Muscle layer of duodenum (tissue), 2 donors: ENCODE data around the gene RABL6.

Experiments used
- H3K27ac ChIP-seq: one replicate; pipeline ENCODE4 v1.7.0; 2013; ENCODE audit warnings: mild to moderate bottlenecking, low read length
- H3K27me3 ChIP-seq: one replicate; pipeline ENCODE4 v1.7.0; 2013; ENCODE audit warnings: low read depth, mild to moderate bottlenecking, control low read depth, low read length
- H3K36me3 ChIP-seq, 2 donors: one replicate each; pipeline ENCODE4 v1.7.0; 2013; ENCODE audit warnings: low read length in 2 of 2, control low read depth in 1 of 2, mild to moderate bottlenecking in 1 of 2; ENCODE audit not compliant: insufficient read depth in 2 of 2, control insufficient read depth in 1 of 2
- H3K4me1 ChIP-seq, 2 donors: one replicate each; pipeline ENCODE4 v1.7.0; 2013; ENCODE audit warnings: low read length in 2 of 2, mild to moderate bottlenecking in 2 of 2, control low read depth in 1 of 2, moderate library complexity in 1 of 2; ENCODE audit not compliant: insufficient read depth in 2 of 2, control insufficient read depth in 1 of 2
- H3K4me3 ChIP-seq, 2 donors: one replicate each; pipeline ENCODE4 v1.7.0; 2013; ENCODE audit warnings: low read length in 2 of 2, low read depth in 1 of 2, mild to moderate bottlenecking in 1 of 2
- H3K9me3 ChIP-seq, 2 donors: one replicate each; pipeline ENCODE4 v1.7.0; 2013; ENCODE audit warnings: low read length in 2 of 2, control low read depth in 1 of 2, mild to moderate bottlenecking in 1 of 2; ENCODE audit not compliant: control insufficient read depth in 1 of 2
- donor health status: healthy.

RABL6 gene

DNA sequence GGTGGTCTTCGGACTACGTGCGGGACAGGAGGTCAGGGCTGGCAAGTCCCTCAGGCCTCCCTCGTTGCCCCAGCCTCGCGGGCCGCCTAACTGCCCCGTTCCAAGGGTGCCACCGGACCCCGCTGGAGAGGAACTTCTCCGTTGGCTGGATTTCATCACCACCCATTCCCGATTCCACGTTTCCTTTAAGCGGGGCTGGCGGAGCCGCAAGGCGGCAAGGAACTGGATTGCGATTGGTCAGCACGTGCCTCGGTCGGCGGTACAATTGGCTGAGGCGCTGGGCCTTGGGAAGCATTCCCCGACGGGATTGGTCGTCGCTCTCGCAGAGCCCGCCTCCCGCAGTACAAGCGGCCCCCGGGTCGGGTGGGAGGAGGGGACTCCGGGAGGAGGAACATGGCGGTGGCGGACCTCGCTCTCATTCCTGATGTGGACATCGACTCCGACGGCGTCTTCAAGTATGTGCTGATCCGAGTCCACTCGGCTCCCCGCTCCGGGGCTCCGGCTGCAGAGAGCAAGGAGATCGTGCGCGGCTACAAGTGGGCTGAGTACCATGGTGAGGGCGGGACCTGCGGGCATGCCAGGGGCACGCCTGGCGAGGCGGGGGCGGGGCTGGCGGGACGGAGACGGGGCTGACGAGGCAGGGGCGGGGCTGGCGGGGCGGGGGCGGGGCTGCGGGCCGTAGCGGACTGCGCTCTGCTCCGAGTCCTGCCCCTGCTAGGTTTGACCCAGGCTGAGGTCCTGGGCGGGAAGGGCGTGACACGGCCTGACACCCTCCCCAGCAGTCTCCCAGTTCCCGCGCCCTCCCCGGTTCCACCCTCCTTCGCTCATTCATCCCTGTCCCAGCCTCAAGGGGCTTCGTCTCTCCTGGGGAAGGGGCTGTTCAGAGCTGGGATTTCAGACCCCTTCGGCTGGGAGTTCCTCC is 41.6 kb downstream of the RABL6 start, which contains the start of gene PHPT1:
PHPT1 (plus strand) TSS at position 372 of the 922 bp plus-strand sequence; CDS start at position 394, 22 bp downstream.
- peaks cover 0 to 9% of the 10 kb centered on the region in 2 donors for H3K36me3 ChIP-seq
- no peaks in the 10 kb centered on the region for H3K9me3 ChIP-seq
- H3K4me1 ChIP-seq, result peaks cover 6 to 40% of the 10 kb centered on the region in 2 donors
- H3K4me3 ChIP-seq, result peak within 1 kb of the TSS; percentile 85 to 86
- H3K27me3 ChIP-seq, result no peaks in the 10 kb centered on the region
- H3K27ac ChIP-seq, result peak within 1 kb of the TSS; percentile 60

DNA sequence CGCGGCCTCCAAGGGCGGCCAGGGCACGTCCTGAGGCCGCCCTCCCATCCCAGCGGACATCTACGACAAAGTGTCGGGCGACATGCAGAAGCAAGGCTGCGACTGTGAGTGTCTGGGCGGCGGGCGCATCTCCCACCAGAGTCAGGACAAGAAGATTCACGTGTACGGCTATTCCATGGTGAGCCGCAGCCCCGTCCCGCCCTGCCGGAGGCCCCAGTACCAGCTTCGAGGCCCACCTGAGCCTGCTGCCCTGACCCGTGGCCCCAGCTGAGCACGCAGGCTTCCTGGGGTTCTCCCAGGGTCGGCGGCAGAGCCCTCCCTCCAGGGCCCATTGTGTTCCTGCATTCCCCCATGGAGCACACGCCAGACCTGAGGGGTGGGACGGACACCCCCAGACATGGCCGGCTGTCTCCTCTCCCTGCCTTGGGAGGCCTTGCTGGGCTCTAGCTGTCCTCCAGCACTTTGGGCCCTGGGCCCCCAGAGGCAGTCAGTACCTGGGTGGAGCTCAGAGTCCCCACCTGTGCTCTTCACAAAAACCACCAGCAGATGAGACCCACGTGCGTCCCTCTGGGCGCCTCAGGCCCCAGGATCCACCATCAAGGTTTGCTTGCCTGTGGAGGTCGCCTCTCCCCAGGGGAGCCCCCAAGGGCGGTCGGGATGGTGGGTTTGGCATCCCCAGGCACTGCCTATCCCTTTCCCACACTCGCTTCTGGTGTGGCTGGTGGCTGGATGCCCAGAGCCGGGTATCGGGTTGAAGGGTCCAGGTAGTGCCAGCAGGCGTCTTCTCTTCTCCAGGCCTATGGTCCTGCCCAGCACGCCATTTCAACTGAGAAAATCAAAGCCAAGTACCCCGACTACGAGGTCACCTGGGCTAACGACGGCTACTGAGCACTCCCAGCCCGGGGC is 42.5 kb downstream of the RABL6 start:
- peak overlapping the region; percentile 45 for H3K27ac ChIP-seq
- H3K9me3 ChIP-seq, result no peaks in the 10 kb centered on the region
- H3K4me3 ChIP-seq, result peak overlapping the region; percentile 68 to 85
- H3K27me3 ChIP-seq, result no peaks in the 10 kb centered on the region
- peaks cover 6 to 39% of the 10 kb centered on the region in 2 donors for H3K4me1 ChIP-seq
- H3K36me3 ChIP-seq, result peaks cover 0 to 9% of the 10 kb centered on the region in 2 donors

DNA sequence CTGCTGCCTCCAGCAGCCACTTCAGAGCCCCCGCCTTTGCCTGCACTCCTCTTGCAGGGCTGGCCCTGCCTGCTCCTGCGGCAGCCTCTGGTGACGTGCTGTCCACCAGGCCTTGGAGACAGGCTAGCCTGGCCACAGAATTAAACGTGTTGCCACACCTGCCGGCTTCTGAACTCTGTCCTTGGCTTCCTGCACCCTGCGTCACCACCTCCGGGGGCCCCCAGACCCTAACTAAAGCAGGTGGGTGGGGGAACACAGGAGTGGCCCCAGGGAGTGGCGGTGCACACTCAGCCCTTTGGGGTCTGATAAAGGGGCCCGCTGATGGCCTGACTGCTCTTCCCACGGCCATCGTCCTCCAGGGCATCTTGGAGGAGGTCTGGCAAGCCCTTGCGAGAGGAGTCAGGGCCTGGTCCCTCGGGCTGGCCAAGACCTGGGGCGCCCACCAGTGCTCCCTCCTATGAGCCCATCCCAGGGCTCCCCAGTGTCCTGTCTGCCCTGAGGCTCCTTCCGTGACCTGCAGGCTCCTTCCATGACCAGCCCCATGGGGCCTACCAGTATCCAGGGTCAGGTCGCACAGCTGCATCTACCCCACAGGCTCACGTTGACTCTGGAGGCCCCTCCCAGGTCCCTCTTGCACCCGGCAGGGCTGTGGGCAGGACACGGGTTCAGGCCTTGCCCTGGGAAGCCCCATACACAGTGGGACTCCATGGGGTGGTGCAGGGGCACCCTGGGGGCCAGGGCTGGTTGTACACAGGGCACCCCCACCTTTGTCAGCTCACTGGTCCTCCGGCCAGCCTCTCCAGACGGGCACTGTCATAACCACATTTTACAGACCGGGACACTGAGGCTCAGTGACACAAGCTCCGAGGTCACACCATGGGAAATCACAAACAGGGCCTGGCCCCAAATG is 43.4 kb downstream of the RABL6 start:
- no peaks in the 10 kb centered on the region for H3K27me3 ChIP-seq
- peaks cover 6 to 39% of the 10 kb centered on the region in 2 donors for H3K4me1 ChIP-seq
- no peak overlapping the region for H3K27ac ChIP-seq
- H3K9me3 ChIP-seq, result no peaks in the 10 kb centered on the region
- peak overlapping the region in 1 of 2 donors; percentile 85 for H3K4me3 ChIP-seq
- H3K36me3 ChIP-seq, result peaks cover 0 to 9% of the 10 kb centered on the region in 2 donors

DNA sequence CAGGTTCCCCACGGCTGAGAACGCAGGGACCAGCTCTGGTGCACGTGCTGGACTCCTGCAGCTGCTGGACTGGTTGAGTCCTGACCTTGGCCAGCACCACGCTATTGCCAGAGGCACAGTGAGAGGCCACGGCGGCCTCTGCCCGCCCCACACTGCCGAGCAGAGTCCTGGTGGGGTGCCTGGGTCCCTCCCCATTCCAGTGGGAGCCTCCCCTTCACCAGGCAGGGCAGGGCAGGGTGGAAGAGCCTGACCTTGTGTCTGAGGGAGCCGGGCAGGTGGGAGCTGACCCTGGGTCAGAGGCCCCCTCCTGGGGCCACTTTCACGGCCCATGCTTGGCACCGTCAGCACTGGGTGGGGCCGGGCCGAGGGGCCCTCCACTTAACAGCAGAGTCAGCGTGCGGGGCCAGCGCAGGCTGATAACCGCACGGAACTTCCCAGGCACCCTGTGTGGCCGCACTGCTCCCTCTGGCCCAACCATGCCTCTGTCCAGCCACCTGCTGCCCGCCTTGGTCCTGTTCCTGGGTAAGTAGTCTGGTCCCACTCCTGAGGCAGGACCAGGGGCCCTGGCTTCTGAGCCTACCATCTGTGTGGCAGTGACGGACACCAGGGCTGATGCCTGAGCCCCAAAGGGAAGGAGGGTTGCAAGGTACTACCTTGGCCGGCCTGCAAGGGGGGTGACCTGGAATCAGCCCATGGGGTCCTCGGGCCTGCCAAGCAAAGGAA is 44.4 kb downstream of the RABL6 start, which contains the start of gene MAMDC4:
MAMDC4 (plus strand) TSS at position 406 of the 723 bp plus-strand sequence; CDS start at position 477, 71 bp downstream.
- peaks cover 6 to 31% of the 10 kb centered on the region in 2 donors for H3K4me1 ChIP-seq
- H3K4me3 ChIP-seq, result no peak within 1 kb of the TSS
- H3K27me3 ChIP-seq, result no peaks in the 10 kb centered on the region
- H3K9me3 ChIP-seq, result no peaks in the 10 kb centered on the region
- H3K27ac ChIP-seq, result no peak within 1 kb of the TSS
- peaks cover 0 to 9% of the 10 kb centered on the region in 2 donors for H3K36me3 ChIP-seq

DNA sequence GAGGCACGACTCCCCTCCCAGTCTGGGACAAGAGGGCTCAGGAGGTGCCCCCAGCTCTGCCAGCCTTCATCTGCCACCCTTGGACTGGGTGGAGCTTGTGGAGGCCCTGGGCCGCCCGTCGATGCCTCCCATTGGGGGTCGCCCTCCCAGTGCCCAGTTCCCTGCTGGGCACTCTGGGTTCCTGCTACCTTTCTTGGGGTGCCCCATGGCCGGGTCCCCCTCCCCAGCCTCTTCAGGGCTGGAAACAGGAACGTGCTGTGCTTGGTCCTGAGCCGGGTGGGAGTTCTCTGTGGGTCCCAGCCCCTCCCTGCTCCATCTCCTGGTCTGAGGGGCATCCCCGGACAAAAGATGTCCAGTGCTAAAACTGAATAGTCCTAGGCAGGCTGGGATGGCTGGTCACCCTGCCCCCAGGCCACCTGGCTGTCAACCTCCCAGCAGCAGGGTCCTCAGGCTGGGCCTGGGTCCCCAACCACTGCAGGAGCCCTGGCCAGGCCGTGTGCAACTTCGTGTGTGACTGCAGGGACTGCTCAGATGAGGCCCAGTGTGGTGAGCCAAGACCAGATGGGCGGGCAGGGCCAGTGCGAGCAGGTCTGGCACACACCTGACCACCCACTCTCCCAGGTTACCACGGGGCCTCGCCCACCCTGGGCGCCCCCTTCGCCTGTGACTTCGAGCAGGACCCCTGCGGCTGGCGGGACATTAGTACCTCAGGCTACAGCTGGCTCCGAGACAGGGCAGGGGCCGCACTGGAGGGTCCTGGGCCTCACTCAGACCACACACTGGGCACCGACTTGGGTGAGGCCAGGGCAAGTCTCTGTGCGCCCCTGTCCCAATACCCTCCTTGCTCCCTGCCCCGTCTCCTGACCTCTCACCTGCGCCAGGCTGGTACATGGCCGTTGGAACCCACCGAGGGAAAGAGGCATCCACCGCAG is 45.2 kb downstream of the RABL6 start:
- Histone ChIP-seq H3K9me3 (no peaks in the 10 kb centered on the region), H3K4me1 (peaks cover 6 to 23% of the 10 kb centered on the region in 2 donors), H3K27ac (no peak overlapping the region), H3K27me3 (no peaks in the 10 kb centered on the region), H3K4me3 (no peak overlapping the region), H3K36me3 (peaks cover 0 to 9% of the 10 kb centered on the region in 2 donors)

DNA sequence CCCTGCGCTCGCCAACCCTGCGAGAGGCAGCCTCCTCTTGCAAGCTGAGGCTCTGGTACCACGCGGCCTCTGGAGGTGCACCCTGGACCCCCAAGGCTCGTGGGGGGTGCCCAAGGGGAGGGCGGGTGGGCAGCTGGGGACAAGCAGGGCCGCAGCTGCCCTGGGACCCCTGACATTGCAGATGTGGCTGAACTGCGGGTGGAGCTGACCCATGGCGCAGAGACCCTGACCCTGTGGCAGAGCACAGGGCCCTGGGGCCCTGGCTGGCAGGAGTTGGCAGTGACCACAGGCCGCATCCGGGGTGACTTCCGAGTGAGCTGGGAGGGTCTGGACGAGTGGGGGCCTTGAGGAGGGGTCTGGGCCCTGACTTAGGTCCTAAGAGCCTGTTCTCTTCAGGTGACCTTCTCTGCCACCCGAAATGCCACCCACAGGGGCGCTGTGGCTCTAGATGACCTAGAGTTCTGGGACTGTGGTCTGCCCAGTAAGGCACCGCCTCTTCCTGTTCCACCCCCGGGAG is 45.9 kb downstream of the RABL6 start:
- H3K36me3 ChIP-seq, result peaks cover 0 to 9% of the 10 kb centered on the region in 2 donors
- no peak overlapping the region for H3K4me3 ChIP-seq
- H3K4me1 ChIP-seq, result peaks cover 6 to 17% of the 10 kb centered on the region in 2 donors
- no peaks in the 10 kb centered on the region for H3K9me3 ChIP-seq
- no peak overlapping the region for H3K27ac ChIP-seq
- H3K27me3 ChIP-seq, result no peaks in the 10 kb centered on the region

DNA sequence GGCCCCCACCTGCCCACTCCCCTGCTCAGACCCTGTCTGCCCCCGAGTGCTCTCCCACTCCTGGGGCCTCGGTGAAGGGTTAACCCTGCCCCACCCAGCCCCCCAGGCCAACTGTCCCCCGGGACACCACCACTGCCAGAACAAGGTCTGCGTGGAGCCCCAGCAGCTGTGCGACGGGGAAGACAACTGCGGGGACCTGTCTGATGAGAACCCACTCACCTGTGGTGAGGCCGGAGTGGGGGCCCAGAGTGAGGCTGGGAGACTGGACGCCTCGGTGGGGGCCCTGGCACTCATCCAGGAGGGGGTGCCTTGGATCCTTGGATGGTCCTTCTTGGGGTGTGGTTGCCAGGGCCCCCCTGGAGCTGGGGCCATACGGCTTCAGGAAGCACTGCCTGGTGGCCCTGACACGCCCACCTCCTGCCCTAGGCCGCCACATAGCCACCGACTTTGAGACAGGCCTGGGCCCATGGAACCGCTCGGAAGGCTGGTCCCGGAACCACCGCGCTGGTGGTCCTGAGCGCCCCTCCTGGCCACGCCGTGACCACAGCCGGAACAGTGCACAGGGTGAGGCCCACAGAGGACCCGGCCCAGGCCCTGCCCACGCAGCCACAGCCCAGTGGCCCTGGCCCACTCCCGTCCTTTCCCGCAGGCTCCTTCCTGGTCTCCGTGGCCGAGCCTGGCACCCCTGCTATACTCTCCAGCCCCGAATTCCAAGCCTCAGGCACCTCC is 46.5 kb downstream of the RABL6 start:
- Histone ChIP-seq H3K36me3 (peaks cover 0 to 9% of the 10 kb centered on the region in 2 donors), H3K4me1 (peaks cover 6 to 22% of the 10 kb centered on the region in 2 donors), H3K27me3 (no peaks in the 10 kb centered on the region), H3K27ac (no peak overlapping the region), H3K4me3 (no peak overlapping the region), H3K9me3 (no peaks in the 10 kb centered on the region)

DNA sequence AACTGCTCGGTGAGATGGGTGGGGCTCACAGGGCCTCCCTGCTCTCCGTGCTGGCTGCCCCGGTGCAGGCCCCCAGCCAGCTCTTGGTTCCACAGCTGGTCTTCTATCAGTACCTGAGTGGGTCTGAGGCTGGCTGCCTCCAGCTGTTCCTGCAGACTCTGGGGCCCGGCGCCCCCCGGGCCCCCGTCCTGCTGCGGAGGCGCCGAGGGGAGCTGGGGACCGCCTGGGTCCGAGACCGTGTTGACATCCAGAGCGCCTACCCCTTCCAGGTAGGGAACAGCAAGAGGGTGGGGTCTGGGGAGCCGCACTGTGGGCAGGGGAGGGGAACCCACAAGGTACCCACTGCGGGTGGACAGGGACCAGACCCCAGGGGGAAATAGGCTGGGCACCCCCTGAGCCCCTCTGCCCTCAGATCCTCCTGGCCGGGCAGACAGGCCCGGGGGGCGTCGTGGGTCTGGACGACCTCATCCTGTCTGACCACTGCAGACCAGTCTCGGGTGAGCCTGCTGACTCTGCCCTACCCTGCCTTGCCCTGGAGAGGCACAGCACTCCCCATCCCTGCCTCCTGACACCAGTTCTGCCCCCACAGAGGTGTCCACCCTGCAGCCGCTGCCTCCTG is 47.2 kb downstream of the RABL6 start:
- peaks cover 0 to 9% of the 10 kb centered on the region in 2 donors for H3K36me3 ChIP-seq
- H3K27me3 ChIP-seq, result no peaks in the 10 kb centered on the region
- H3K9me3 ChIP-seq, result no peaks in the 10 kb centered on the region
- peaks cover 6 to 21% of the 10 kb centered on the region in 2 donors for H3K4me1 ChIP-seq
- no peak overlapping the region for H3K4me3 ChIP-seq
- H3K27ac ChIP-seq, result no peak overlapping the region
